ENCODE measurements around the gene FRRS1L.

- TF ChIP-seq CTCF (IDR thresholded peaks at IDR 0.05) (no peak), POLR2A (IDR thresholded peaks at IDR 0.05) (no peak)
Observed at GRCh38 chr9:109190151-109190550, 23.1 kb upstream of the FRRS1L start.
